ENCODE results near the gene IFIT5.
"Not testable (repeated sequence)": the region's sequence is repeated elsewhere in the genome, so short reads cannot be mapped to it uniquely, and the experiment has no call there.

Gene IFIT5, protein sequence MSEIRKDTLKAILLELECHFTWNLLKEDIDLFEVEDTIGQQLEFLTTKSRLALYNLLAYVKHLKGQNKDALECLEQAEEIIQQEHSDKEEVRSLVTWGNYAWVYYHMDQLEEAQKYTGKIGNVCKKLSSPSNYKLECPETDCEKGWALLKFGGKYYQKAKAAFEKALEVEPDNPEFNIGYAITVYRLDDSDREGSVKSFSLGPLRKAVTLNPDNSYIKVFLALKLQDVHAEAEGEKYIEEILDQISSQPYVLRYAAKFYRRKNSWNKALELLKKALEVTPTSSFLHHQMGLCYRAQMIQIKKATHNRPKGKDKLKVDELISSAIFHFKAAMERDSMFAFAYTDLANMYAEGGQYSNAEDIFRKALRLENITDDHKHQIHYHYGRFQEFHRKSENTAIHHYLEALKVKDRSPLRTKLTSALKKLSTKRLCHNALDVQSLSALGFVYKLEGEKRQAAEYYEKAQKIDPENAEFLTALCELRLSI

DNA sequence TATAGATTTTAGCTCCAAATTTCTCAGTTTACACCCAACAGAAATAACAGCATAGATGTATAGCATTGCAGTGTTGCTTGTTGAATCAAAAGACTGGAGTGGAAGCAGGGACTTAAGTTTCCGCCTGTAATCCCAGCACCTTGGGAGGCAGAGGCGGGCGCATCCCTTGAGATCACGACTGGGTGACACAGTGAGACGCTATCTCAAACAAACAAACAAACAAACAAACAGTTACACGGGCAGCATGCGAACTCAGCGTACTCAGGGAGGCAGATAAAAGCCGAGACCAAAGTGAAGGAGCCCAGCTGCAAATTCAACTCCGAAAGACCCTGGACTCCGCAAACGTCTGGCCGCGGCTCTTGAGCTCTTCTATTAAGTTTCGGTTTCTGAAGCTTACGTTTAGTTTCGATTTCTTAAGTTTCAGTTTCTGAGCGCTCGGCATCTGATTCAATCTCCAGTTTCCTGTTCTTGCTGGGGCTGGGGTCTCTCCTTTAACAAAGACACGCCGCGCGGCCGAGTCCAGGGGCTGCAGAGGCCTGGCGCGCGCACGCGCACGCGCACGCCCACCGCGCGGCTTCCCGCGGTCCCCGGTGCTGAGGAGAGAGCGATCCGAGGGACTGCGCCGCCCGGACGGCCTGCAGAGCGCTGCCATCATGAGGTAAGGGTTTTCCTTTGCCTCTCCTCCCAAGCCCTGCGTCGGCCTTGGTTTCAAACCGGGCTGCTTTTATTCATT lies at the start of gene IFIT5:
Gene IFIT5, plus strand, starts transcription at position 423 of the 733 bp plus-strand sequence. Its CDS starts 231 bp downstream, at position 654.
- in situ Hi-C loops (cut with MboI; ENCODE audit: low sequenced_read_pairs), result no loop called here

DNA sequence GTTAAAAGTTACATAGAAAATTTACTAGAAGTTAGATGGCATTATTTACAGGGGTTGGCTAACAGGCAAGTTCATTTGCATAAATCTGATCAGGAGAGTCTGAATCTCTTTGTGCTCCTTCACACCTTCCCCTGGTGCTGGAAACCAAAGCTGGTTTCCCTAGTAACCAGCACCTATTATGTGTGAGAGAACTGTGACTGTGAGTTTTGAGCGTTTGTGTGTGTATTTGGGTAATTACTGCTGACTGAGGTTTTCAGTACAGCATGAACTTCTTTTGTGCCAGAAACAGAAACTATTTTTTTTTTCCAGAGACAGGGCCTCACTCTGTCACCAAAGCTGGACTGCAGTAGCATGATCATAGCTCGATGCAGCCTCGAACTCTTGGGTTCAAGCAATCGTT lies 46.8 kb upstream of the IFIT5 start:
- in situ Hi-C loops (cut with MboI; ENCODE audit: low sequenced_read_pairs), result no loop called here

DNA sequence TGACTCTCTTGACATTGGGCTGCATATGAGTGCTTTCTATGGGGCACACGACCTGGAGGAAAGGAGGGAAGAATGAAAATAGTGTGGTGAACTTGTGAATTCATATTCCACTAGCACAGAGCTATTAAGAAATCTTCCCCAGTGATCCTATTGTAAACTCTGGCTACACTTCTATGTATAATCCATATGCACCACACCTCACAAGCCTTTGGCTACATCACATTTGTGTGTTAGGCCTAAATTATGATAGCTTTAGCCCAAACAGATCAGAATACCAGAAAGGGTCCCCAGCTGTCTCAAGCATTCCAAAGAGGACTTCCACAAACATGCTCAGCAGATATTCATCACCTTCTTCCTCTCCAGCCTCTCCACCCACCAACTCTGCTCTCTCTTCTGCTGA lies 46.2 kb upstream of the IFIT5 start:
- in situ Hi-C loops (cut with MboI; ENCODE audit: low sequenced_read_pairs), result no loop called here

DNA sequence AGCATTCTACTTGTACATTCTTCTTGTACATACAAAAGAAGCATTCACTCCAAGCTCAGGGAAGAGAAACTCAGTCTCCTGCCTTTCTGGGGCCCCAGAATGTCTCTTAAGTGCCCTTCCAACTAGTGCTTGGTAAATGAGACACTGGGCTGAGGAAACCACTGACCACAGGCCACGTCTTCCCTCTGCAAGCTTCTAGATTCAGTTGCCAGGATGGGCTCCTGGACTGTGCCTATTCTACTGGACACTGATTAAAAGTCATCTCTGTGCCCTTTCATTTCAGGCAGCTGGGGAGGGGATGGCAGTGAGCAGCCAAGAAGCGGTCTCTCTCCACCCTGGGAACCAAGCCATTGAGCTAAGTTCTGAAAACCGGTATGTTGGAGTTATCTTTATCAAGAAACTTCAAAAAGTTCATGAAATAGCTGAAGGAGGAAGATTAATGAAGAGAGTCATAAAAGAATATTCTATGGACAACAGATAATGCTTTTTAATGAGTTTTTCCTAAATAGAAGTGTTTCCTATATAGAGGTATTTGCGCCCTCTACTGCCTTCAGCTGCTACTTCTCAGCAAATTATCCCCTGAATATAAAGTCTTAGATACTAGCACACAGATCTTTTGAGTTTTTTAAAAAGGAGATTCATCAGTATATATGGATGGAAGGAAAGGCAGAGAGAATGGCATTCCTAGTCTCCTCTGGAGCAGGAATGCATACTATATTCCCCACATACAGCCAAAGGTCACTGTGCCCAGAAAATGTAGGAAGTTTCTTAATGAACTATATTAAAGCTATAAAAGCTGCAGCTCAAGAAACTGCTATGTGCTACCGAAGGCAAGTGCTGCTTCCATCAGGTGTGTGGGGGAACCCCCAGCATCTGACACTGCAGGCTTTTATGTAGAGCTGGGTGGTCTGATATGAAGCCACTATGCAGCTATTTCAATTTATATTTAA lies 44.9 kb upstream of the IFIT5 start:
- in situ Hi-C loops (cut with MboI; ENCODE audit: low sequenced_read_pairs), result no loop called here

DNA sequence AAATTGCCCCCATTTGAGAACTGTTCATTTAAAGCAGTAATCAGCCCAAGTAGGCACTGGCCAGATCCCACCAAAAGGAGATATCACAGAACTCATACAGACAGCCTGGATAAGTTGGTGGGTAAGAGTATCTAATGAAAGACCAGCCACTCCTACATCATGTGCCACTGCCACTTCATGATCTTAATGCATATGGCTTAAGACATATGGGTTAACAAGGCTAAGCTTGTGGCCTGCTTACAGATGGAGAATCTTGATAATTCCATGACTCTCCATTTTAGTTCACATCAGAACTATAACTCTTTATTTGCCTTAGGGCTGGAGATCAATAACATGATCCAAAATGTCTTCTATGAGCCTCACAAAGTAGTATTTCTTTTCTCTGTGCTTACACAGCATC lies 43.3 kb upstream of the IFIT5 start:
- in situ Hi-C loops (cut with MboI; ENCODE audit: low sequenced_read_pairs), result no loop called here

DNA sequence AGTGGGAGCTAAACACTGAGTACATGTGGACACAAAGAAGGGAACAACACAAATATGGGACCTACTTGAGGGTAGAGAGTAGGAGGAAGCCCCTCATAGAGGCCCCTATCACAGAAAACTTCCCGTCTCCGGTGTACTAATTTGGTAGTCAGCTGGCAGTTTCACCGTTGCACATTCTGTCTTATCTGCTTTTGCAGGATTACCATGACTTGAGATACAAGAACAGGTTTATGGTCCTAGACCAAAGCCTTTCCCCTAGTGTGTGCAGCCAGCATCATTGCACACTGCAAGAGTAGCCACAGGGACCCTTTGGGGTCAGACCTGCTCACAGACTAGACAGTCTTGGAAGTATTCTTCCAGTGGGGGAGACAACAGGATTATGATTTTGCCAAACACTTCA lies 42.4 kb upstream of the IFIT5 start:
- in situ Hi-C loops (cut with MboI; ENCODE audit: low sequenced_read_pairs), result no loop called here

DNA sequence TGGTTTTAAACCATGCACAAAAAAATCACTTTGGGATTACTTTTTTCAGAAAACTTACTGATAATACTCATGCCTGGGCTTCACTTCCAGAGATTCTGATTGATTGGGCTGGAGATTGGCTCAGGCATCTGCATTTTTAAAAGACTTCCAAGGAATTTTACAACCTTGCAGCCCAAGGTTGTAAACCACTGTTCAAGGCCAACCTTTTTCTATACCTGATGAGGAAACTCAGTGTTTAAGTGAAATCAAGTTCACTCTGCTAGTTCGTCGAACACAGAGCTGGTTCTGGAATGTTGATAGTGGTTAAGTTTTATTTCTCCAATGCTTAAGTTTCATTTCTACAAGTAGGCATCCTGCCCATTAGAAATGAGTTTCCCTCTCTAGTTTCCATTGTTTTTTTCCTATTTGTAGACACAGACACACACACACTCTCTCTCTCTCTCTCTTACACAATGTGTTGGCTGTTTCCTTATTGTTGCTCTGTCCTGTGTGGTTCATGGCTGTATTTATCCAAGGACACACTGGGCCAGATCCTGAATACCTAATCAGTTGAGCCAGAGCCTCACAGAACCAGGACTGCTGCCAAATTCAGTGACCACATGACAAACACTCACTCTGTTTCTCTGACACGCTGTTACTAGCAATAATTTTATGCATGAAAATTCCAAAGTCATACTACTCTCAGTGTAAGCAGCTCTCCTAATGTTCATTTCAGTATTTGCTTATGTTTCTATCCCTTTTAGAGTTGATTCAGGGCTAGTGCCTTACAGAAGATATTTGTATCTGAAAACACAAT lies 40.3 kb upstream of the IFIT5 start:
- in situ Hi-C loops (cut with MboI; ENCODE audit: low sequenced_read_pairs), result no loop called here

DNA sequence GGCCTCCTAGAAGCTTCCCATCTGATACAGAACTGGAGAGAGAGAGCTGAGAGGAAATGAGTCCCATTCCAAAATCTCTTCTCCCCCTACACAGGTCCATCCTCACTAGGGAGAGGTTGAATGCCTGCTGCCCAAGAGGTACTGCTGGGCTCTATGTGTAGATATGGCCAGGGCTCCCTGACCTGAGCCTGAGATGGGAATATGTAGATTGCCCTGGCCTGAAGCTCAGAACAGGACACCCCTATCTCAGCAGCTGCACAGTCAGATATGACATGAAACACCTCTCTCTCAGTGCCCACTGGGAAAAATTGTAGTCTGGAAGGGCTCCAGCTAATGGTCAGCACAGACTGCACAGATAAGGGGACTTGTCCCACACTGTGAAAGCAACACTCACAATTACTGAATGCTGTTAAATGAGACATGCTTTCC lies 39.6 kb upstream of the IFIT5 start:
- in situ Hi-C loops (cut with MboI; ENCODE audit: low sequenced_read_pairs), result no loop called here

DNA sequence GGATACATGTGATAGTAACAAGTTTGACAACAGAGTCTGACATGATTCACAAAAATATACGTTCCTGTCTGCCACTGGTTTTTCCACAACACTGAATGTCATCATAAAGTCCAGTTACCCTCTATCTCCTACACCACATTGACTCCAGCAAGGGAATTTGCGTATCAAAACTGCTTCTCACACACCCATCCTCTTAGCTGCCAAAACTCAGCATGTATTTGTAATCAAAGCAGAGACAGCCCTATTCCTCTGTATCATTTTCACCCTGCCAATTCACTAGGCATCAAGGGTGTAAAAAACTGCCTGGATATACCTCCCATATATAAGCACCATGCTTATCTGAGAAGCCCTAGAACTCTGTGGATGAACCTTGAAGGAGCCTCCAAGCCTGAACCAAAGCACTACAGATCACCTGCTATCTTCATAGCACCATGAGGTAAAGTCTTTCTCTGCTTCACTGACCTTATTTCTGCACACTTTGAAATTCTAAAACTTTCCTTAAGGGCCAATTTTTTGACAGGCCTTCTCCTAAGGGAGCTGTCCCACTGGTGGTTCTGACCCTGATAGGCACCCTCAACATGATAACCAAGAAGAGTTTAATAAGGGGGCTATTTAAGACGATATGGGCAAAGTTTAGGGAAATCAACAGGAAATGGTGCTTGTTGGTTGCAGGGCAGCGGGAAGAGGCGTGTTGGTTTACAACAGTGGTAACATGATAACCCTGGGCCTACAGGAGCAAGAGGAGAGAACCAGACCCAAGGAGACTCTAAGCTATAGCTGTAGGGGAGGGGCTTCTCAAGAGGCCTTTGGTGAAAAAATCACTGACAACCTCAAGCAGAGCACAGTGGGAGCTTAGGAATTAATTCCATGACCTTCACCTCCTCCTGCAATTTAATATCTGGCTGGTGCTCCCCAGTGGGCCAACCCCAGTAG lies 36.4 kb upstream of the IFIT5 start, which contains the start of gene IFIT1B:
Gene IFIT1B, plus strand, starts transcription at position 352 of the 933 bp plus-strand sequence. Its CDS starts 80 bp downstream, at position 432.
- in situ Hi-C loops (cut with MboI; ENCODE audit: low sequenced_read_pairs), result no loop called here

DNA sequence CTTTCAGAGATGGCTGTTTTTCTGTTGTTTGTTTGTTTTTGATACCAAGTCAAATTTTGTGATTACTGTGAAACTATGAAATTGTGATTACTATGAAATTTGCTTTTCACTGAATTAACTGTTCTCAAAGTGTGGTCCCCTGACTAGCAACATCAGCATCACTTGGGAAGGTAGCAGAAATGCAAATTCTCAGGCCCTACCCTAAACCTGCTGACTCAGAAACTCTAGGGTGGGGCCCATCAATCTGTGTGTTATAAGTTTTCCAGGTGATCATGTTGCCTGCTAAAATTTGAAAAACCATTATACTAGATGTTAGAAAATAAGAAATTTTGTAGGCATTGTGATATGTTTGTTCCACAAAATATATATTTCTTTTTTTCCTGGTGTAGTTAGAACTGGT lies 35.3 kb upstream of the IFIT5 start:
- in situ Hi-C loops (cut with MboI; ENCODE audit: low sequenced_read_pairs), result no loop called here

DNA sequence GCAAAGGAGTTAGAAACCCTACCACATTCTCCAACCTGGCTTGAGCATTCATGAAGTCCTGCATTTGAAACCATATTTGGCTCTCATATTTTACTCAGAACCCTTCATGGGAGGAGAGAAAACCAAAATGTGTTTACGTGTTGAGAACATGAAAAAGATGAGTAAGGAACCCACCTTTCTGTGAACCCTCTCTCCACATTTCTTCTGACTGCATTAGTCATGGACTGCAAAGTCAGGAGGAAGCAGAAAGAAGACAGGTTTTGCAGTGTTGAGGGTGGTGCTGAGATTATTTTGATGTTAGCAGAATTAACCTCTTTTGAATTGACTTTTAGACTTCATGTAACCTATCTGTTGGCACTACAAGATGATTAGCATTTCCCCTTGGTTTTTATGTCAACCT lies 31.6 kb upstream of the IFIT5 start:
- in situ Hi-C loops (cut with MboI; ENCODE audit: low sequenced_read_pairs), result no loop called here

DNA sequence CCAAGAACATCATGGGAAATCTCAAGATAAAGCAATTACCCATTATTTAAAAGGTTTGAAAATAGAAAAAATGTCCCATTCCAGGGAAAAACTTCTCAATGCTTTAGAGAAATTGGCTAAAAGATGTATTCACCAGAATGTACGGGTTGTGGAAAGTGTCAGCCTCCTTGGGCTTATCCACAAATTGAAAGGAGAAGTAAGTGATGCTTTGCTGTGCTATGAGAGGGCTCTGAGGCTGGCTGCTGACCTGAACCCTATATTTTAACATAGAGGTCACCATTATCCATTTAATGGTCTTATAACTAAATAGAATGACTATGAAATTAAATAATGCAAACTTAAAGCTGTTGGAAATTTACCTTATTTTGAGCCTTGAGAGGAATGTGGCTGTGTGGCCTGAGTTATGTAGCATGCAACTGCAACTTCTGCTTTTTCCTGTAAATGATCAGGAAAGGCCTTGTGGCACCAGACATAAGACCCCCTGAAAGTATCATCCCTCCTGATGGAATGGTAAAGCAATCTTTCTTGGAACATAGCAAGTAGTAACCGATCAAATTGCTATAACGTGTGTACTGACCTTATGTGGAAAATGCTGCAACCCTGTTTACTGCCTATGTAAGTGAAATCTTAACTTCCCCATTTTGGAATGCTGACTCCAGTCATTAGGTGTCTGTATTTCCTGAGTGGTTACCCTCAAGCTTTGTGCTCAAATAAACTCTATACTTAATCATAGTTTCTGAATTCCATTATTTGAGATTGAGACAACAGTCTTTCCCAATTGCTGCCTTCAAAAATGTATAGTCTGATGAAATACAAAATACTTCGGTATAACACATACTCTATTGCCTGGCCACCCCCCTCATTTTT lies 29.7 kb upstream of the IFIT5 start:
- in situ Hi-C loops (cut with MboI; ENCODE audit: low sequenced_read_pairs), result no loop called here

DNA sequence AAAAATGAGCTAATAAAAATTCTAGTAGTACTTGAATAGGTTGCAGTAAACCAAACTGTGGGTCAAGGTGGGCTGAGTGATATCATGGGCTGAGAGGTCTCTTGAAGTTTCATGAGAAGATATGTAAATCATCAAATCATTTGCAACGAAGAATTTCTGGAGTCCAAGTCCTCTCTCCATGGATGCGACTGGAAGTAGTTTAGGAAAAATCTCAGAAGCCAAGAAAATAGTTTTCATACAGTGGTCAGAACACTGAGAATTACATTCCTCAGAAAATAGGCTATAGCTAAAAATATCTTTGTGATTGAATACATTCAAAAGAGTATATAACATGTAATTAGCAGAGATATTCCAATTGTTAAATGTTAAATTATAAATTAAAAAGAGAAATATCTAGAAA lies 25.6 kb upstream of the IFIT5 start:
- in situ Hi-C loops (cut with MboI; ENCODE audit: low sequenced_read_pairs), result no loop called here

DNA sequence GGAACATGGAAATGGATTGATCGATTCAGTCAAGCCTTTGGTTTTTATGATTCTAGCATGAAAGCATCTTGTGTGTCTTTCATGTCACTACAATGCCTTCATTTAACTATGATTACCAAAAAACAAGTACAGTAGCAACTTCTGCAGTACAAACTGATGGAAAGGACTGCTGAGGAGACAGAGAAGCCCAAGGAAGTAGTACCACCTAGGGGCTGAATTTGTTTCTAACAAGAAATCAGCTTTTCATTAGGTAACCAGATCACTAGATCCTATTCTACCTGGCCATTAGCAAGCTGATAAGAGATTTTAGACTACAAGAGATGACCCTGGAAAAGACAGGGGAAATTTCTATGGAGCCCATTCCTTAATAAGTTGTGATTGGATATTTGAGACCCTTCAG lies 25.1 kb upstream of the IFIT5 start:
- in situ Hi-C loops (cut with MboI; ENCODE audit: low sequenced_read_pairs), result no loop called here

DNA sequence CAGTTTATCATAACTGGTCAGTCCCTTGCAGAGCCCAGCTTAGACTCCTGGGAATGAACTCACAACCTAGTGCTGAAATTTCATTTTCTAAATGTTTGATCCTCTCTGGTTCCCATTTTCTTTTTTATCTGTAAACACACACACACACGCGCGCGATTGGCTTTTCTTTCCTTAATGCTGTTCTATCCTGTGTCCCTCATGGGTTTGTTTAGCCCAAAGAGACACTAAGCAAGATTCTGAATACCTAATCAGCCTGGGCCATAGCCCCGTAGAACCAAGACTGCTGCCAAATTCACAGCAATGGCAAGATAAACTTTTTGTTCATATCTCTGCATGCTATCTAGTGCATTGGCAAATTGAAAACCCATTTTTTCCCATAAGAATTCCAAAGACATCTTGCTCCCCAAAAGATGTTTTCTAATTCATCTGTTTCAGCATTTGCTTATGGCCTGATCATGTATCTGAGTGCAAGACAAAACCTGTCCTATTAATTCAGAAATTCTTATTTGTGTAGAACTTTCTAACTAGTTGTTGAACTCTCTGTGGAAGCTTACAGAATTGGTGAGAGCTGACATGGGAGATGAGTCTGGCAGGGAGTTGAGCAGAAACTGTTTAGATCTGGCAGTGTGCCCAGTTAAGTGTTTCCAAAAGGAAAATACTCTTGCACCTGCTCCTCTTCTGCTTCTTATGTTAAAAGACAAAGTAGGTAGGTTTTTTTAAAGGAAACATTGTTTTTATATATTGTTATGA lies 23.7 kb upstream of the IFIT5 start:
- in situ Hi-C loops (cut with MboI; ENCODE audit: low sequenced_read_pairs), result no loop called here

DNA sequence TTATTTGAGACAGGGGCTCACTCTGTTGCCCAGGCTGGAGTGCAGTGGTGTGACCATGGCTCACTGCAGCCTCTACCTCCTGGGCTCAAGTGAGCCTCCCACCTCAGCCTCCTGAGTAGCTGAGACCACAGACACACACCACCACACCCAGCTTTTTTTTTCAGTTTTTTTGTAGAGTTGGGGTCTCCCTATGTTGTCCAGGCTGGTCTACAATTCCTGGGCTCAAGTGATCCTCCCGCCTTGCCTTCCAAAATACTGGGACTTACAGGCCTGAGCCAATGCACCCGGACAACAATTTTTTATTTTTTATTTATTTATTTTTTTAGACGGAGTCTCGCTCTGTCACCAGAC lies 23.2 kb upstream of the IFIT5 start:
- in situ Hi-C loops (cut with MboI; ENCODE audit: low sequenced_read_pairs), result not testable (repeated sequence)
